ENCODE data around the gene CYB5RL. TPM values are rescaled to one million over a fixed set of nuclear protein-coding genes. Genes with fewer than 3 reads are reported as not detected.

CYB5RL gene
- total and polyA plus RNA-seq, 2 of the 13 experiments (the other 11 are each of a cell fraction or from before 2014, with no cell fraction given), result 3.7 to 5.0 TPM

GRCh38 chr1:54158071-54158470, 41.8 kb downstream of the CYB5RL start:
- no TSS peak for BruUV-seq (replicated peaks)
- Histone ChIP-seq H3K27me3 (ENCODE audit: control insufficient read depth in 1 of 2, insufficient read depth in 2 of 2, low read length in 2 of 2) (no peaks in the 10 kb centered on the region; a peak in 2 of 5 replicates), H3K4me3 (replicated peaks in 1 of 3; ENCODE audit: insufficient read depth in 1 of 3, low read depth in 2 of 3, low read length in 3 of 3) (no peak overlapping the region), H3K27ac (ENCODE audit: extremely low read length, insufficient read depth, low read length) (no peak overlapping the region), H4K20me1 (ENCODE audit: insufficient read depth, low read length) (no peaks in the 10 kb centered on the region), H3K9me3 (ENCODE audit: low read length) (no peaks in the 10 kb centered on the region), H3K36me3 (replicated peaks in 1 of 2; ENCODE audit: control insufficient read depth in 1 of 2, insufficient read depth in 2 of 2, low read length in 2 of 2) (no peaks in the 10 kb centered on the region), H2AFZ (ENCODE audit: low read length) (no peak overlapping the region), H3K9ac (ENCODE audit: insufficient read depth, low read depth, low read length) (no peak overlapping the region), H3K4me2 (ENCODE audit: low read depth, low read length) (no peak overlapping the region), H3K4me1 (ENCODE audit: insufficient read depth, low read length) (peaks cover 30% of the 10 kb centered on the region), H3K79me2 (ENCODE audit: insufficient read depth, low read length) (no peaks in the 10 kb centered on the region)
- no peak for FAIRE-seq
- POLR2A ChIA-PET, result no interaction called here
- ATAC-seq, result no peak
- in situ Hi-C loops (cut with HindIII; ENCODE audit: extremely low pct_ligation_motif_present, low pct_unique_long_range_greater_than_20kb), result no loop called here
- intact Hi-C loops (cut with micrococcal nuclease; ENCODE audit: unreplicated experiment), result no loop called here
- CTCF ChIA-PET (ENCODE audit: low intra/inter-chr PET ratio, low total read pairs), result no interaction called here
- DNase-seq (ENCODE audit: low spot score), result no peak
- TF ChIP-seq ZNF256 (CRISPR knock-in tag; conservative IDR thresholded peaks at IDR 0.05), result no peak
- TF ChIP-seq, protein P1, sequence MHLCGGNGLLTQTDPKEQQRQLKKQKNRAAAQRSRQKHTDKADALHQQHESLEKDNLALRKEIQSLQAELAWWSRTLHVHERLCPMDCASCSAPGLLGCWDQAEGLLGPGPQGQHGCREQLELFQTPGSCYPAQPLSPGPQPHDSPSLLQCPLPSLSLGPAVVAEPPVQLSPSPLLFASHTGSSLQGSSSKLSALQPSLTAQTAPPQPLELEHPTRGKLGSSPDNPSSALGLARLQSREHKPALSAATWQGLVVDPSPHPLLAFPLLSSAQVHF (CRISPR knock-in tag; IDR thresholded peaks at IDR 0.05), result no peak
- no peak for TF ChIP-seq MTF1 (CRISPR knock-in tag; IDR thresholded peaks at IDR 0.05)
- WGBS (ENCODE audit: low lambda C conversion rate), result 0% methylated on average over 1 of the region's 3 CpGs

DNA sequence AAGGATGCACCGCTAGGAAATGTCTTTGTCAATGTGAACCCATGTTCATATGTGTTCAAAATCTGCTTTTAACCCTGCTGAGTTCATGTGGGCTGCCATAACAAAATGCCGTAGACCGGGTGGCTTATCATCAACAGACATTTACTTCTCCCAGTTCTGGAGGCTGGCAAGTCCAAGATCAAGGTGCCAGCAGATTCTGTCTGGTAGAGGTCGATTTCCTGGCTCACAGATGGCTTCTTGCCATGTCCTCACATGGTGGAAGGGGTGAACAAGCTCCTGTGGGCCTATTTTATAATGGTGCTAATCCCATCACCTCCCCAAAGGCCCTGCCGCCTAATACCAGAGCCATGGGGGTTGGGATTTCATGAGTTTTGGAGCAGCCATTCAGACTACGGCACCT, 42.4 kb downstream of the CYB5RL start:
- no TSS peak for BruUV-seq (replicated peaks)
- Histone ChIP-seq H2AFZ (ENCODE audit: low read length) (no peak overlapping the region), H3K27ac (ENCODE audit: extremely low read length, insufficient read depth, low read length) (no peak overlapping the region), H3K9ac (ENCODE audit: insufficient read depth, low read depth, low read length) (no peak overlapping the region), H3K4me2 (ENCODE audit: low read depth, low read length) (no peak overlapping the region), H3K36me3 (replicated peaks in 1 of 2; ENCODE audit: control insufficient read depth in 1 of 2, insufficient read depth in 2 of 2, low read length in 2 of 2) (no peaks in the 10 kb centered on the region), H3K4me3 (replicated peaks in 1 of 3; ENCODE audit: insufficient read depth in 1 of 3, low read depth in 2 of 3, low read length in 3 of 3) (no peak overlapping the region), H3K4me1 (ENCODE audit: insufficient read depth, low read length) (peaks cover 30% of the 10 kb centered on the region), H4K20me1 (ENCODE audit: insufficient read depth, low read length) (no peaks in the 10 kb centered on the region), H3K9me3 (ENCODE audit: low read length) (no peaks in the 10 kb centered on the region), H3K79me2 (ENCODE audit: insufficient read depth, low read length) (no peaks in the 10 kb centered on the region), H3K27me3 (ENCODE audit: control insufficient read depth in 1 of 2, insufficient read depth in 2 of 2, low read length in 2 of 2) (no peaks in the 10 kb centered on the region; a peak in 2 of 5 replicates)
- in situ Hi-C loops (cut with HindIII; ENCODE audit: extremely low pct_ligation_motif_present, low pct_unique_long_range_greater_than_20kb), result no loop called here
- WGBS (ENCODE audit: low lambda C conversion rate), result 35% methylated on average over 4 of the region's 6 CpGs
- DNase-seq (ENCODE audit: low spot score), result no peak
- ATAC-seq, result no peak
- ChIA-PET CTCF (ENCODE audit: low intra/inter-chr PET ratio, low total read pairs) (no interaction called here), POLR2A (no interaction called here)
- no peak for FAIRE-seq
- intact Hi-C loops (cut with micrococcal nuclease; ENCODE audit: unreplicated experiment), result no loop called here
- no peak for TF ChIP-seq ZNF512B (CRISPR knock-in tag; IDR thresholded peaks at IDR 0.05; ENCODE audit: borderline replicate concordance)
- TF ChIP-seq ZIK1 (CRISPR knock-in tag; IDR thresholded peaks at IDR 0.05; ENCODE audit: borderline replicate concordance, low read depth), result no peak
- TF ChIP-seq, protein P2, sequence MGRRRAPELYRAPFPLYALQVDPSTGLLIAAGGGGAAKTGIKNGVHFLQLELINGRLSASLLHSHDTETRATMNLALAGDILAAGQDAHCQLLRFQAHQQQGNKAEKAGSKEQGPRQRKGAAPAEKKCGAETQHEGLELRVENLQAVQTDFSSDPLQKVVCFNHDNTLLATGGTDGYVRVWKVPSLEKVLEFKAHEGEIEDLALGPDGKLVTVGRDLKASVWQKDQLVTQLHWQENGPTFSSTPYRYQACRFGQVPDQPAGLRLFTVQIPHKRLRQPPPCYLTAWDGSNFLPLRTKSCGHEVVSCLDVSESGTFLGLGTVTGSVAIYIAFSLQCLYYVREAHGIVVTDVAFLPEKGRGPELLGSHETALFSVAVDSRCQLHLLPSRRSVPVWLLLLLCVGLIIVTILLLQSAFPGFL (CRISPR knock-in tag; IDR thresholded peaks at IDR 0.05), result no peak
- TF ChIP-seq, protein P3, sequence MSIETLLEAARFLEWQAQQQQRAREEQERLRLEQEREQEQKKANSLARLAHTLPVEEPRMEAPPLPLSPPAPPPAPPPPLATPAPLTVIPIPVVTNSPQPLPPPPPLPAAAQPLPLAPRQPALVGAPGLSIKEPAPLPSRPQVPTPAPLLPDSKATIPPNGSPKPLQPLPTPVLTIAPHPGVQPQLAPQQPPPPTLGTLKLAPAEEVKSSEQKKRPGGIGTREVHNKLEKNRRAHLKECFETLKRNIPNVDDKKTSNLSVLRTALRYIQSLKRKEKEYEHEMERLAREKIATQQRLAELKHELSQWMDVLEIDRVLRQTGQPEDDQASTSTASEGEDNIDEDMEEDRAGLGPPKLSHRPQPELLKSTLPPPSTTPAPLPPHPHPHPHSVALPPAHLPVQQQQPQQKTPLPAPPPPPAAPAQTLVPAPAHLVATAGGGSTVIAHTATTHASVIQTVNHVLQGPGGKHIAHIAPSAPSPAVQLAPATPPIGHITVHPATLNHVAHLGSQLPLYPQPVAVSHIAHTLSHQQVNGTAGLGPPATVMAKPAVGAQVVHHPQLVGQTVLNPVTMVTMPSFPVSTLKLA (IDR thresholded peaks at IDR 0.05), result no peak
- TF ChIP-seq, protein P4, sequence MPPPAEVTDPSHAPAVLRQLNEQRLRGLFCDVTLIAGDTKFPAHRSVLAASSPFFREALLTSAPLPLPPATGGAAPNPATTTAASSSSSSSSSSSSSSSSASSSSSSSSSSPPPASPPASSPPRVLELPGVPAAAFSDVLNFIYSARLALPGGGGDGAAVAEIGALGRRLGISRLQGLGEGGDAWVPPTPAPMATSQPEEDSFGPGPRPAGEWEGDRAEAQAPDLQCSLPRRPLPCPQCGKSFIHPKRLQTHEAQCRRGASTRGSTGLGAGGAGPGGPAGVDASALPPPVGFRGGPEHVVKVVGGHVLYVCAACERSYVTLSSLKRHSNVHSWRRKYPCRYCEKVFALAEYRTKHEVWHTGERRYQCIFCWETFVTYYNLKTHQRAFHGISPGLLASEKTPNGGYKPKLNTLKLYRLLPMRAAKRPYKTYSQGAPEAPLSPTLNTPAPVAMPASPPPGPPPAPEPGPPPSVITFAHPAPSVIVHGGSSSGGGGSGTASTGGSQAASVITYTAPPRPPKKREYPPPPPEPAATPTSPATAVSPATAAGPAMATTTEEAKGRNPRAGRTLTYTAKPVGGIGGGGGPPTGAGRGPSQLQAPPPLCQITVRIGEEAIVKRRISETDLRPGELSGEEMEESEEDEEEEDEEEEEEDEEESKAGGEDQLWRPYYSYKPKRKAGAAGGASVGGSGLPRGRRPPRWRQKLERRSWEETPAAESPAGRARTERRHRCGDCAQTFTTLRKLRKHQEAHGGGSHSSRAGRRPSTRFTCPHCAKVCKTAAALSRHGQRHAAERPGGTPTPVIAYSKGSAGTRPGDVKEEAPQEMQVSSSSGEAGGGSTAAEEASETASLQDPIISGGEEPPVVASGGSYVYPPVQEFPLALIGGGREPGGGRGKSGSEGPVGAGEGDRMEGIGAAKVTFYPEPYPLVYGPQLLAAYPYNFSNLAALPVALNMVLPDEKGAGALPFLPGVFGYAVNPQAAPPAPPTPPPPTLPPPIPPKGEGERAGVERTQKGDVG (CRISPR knock-in tag; IDR thresholded peaks at IDR 0.05; ENCODE audit: borderline replicate concordance), result no peak
- no peak for TF ChIP-seq SMARCE1 (IDR thresholded peaks at IDR 0.05; ENCODE audit: borderline replicate concordance)
